ENCODE results near the gene CPNE1. TPM values are rescaled to one million over a fixed set of nuclear protein-coding genes. Genes with fewer than 3 reads are reported as not detected.

CPNE1 gene
- polyA plus RNA-seq, 3 donors = 153 to 210 (median 167) TPM

- peak within 1 kb of the TSS; percentile 47 to 79 (median 52) for H3K4me3 ChIP-seq (replicated peaks in 1 of 3; ENCODE audit: low read depth in 2 of 3, low read length in 3 of 3)
- peaks cover 0 to 3% of the 10 kb centered on the region in 2 donors for H3K36me3 Mint-ChIP-seq
- H3K27me3 Mint-ChIP-seq (ENCODE audit: low read depth in 3 of 3) = peaks cover 38 to 49% (median 41%) of the 10 kb centered on the region in 3 donors
- H3K9me3 ChIP-seq (replicated peaks in 1 of 2; ENCODE audit: control insufficient read depth in 1 of 2, insufficient read depth in 1 of 2, low read length in 2 of 2) = peaks cover 0 to 5% of the 10 kb centered on the region in 2 donors
- H3K27ac Mint-ChIP-seq = peak within 1 kb of the TSS; percentile 91 to 98 (median 96)
- H3K4me1 Mint-ChIP-seq = peaks cover 42% of the 10 kb centered on the region
- under 1% methylated on average over 68 of the region's 68 CpGs for WGBS (ENCODE audit: insufficient coverage)
- no peak for TF ChIP-seq CTCF (IDR thresholded peaks at IDR 0.05)
- H3K27me3 ChIP-seq (ENCODE audit: control insufficient read depth in 2 of 2, insufficient read depth in 2 of 2, low read length in 2 of 2) = peaks cover 16 to 32% of the 10 kb centered on the region in 2 donors
- H3K4me1 ChIP-seq (ENCODE audit: control insufficient read depth in 1 of 2, insufficient read depth in 2 of 2, low read length in 2 of 2) = peaks cover 36 to 47% of the 10 kb centered on the region in 2 donors
- H3K9me3 Mint-ChIP-seq = peaks cover 0 to 10% (median 4%) of the 10 kb centered on the region in 7 donors
- peak within 1 kb of the TSS; percentile 96 to 97 for H3K4me3 Mint-ChIP-seq
- H2AFZ ChIP-seq (ENCODE audit: insufficient read depth, low read depth, low read length, poor library complexity, severe bottlenecking) = peak within 1 kb of the TSS; percentile 85
- no peaks in the 10 kb centered on the region for H3K36me3 ChIP-seq (replicated peaks in 1 of 2; ENCODE audit: control insufficient read depth in 1 of 2, insufficient read depth in 2 of 2, low read length in 2 of 2)
- no peaks in the 10 kb centered on the region for H3K79me2 ChIP-seq (ENCODE audit: insufficient read depth, low read length)
- peak within 1 kb of the TSS; percentile 86 for H3K4me2 ChIP-seq (replicated peaks; ENCODE audit: extremely low read depth, low read length, poor library complexity, severe bottlenecking)
- no peaks in the 10 kb centered on the region for H4K20me1 ChIP-seq (ENCODE audit: insufficient read depth, low read length)
- intact Hi-C loops (cut with micrococcal nuclease) = loop anchor here (2.0 to 10.0 kb wide), 8 partner anchors 47 to 1624 kb away; partner anchors contain the start of genes ACSS2 (in 1 of the 2), CEP250 (in 1 of the 2), CPNE1 (in 1 of the 2) and ERGIC3 (in 1 of the 2)
- peak within 1 kb of the TSS; percentile 84 to 88 for H3K27ac ChIP-seq (ENCODE audit: low read depth in 1 of 2, low read length in 2 of 2)
- peak within 1 kb of the TSS; percentile 80 for H3K9ac ChIP-seq (ENCODE audit: insufficient read depth, low read length, poor library complexity, severe bottlenecking)
- peak; percentile 100 for DNase-seq
These were observed 48.8 kb downstream of the CPNE1 start, which contains the start of gene SPAG4 for GRCh38 chr20:35615667-35616464. SPAG4 (plus strand) TSS chr20:35615829; CDS start chr20:35616004, 175 bp downstream.

- WGBS (ENCODE audit: insufficient coverage) = no CpG with 5 or more reads among the region's 2 CpGs
- Histone ChIP-seq H2AFZ (ENCODE audit: insufficient read depth, low read depth, low read length, poor library complexity, severe bottlenecking) (peak overlapping the region; percentile 29), H3K27me3 (ENCODE audit: control insufficient read depth in 2 of 2, insufficient read depth in 2 of 2, low read length in 2 of 2) (no peaks in the 10 kb centered on the region), H4K20me1 (ENCODE audit: insufficient read depth, low read length) (no peaks in the 10 kb centered on the region), H3K79me2 (ENCODE audit: insufficient read depth, low read length) (no peaks in the 10 kb centered on the region), H3K4me2 (replicated peaks; ENCODE audit: extremely low read depth, low read length, poor library complexity, severe bottlenecking) (no peak overlapping the region), H3K9me3 (replicated peaks in 1 of 2; ENCODE audit: control insufficient read depth in 1 of 2, insufficient read depth in 1 of 2, low read length in 2 of 2) (no peaks in the 10 kb centered on the region), H3K9ac (ENCODE audit: insufficient read depth, low read length, poor library complexity, severe bottlenecking) (no peak overlapping the region), H3K27ac (ENCODE audit: low read depth in 1 of 2, low read length in 2 of 2) (no peak overlapping the region), H3K36me3 (replicated peaks in 1 of 2; ENCODE audit: control insufficient read depth in 1 of 2, insufficient read depth in 2 of 2, low read length in 2 of 2) (no peaks in the 10 kb centered on the region), H3K4me3 (replicated peaks in 1 of 3; ENCODE audit: low read depth in 2 of 3, low read length in 3 of 3) (no peak overlapping the region), H3K4me1 (ENCODE audit: control insufficient read depth in 1 of 2, insufficient read depth in 2 of 2, low read length in 2 of 2) (peaks cover 4 to 11% of the 10 kb centered on the region in 2 donors)
- no peak for TF ChIP-seq CTCF (IDR thresholded peaks at IDR 0.05)
- H3K27ac Mint-ChIP-seq = no peak overlapping the region
- H3K4me3 Mint-ChIP-seq = no peak overlapping the region
- peaks cover 2 to 10% (median 9%) of the 10 kb centered on the region in 3 donors for H3K27me3 Mint-ChIP-seq (ENCODE audit: low read depth in 3 of 3)
- H3K4me1 Mint-ChIP-seq = peaks cover 13% of the 10 kb centered on the region
- no peaks in the 10 kb centered on the region for H3K9me3 Mint-ChIP-seq
- intact Hi-C loops (cut with micrococcal nuclease) = loop anchor here (10.0 kb wide), 2 partner anchors 53 to 157 kb away; partner anchors contain the start of genes CEP250 (in 1 of the 2), CPNE1 (in 1 of the 2) and RBM12 (in 1 of the 2)
- DNase-seq = no peak
- H3K36me3 Mint-ChIP-seq = no peaks in the 10 kb centered on the region
These were observed 53.2 kb downstream of the CPNE1 start for GRCh38 chr20:35611482-35611881.
